Stimulated activated naive CD8-positive, alpha-beta T cell treated with anti-CD3 and anti-CD28 coated beads, Interleukin-15, amount 100 ng/mL, for 72 hours (primary cell): ENCODE measurements around the gene WNK1.
A peak's percentile ranks its signal among the peaks of the same experiment; 100 is the strongest.
"Not testable (repeated sequence)": the region's sequence is repeated elsewhere in the genome, so short reads cannot be mapped to it uniquely, and the experiment has no call there.

Source experiments
- ATAC-seq: fragments of 150-1000 bp; cut with Tn5 transposase; 2 replicates; pipeline ENCODE4 v1.10.0; 2021; ENCODE audit warnings: mild to moderate bottlenecking, moderate library complexity
- DNase-seq, 2 donors: peaks; one replicate each; pipeline ENCODE4 v3.0.0; 2021 to 2022
- H3K27ac Mint-ChIP-seq, 2 donors: one replicate each; pipeline ENCODE4 v1.8.0; 2022; ENCODE audit warnings: mild to moderate bottlenecking in 2 of 2, mixed read lengths in 2 of 2, moderate library complexity in 2 of 2
- H3K27me3 Mint-ChIP-seq: one replicate; pipeline ENCODE4 v1.8.0; 2022; ENCODE audit warnings: mixed read lengths
- H3K4me1 Mint-ChIP-seq: one replicate; pipeline ENCODE4 v1.8.0; 2022; ENCODE audit warnings: mild to moderate bottlenecking, mixed read lengths
- H3K4me3 Mint-ChIP-seq, 2 donors: one replicate each; pipeline ENCODE4 v1.8.0; 2022; ENCODE audit warnings: mild to moderate bottlenecking in 2 of 2, mixed read lengths in 2 of 2, moderate library complexity in 1 of 2
- H3K9me3 Mint-ChIP-seq, 2 donors: one replicate each; pipeline ENCODE4 v1.8.0; 2022; ENCODE audit warnings: mixed read lengths in 2 of 2

The WNK1 gene

DNA sequence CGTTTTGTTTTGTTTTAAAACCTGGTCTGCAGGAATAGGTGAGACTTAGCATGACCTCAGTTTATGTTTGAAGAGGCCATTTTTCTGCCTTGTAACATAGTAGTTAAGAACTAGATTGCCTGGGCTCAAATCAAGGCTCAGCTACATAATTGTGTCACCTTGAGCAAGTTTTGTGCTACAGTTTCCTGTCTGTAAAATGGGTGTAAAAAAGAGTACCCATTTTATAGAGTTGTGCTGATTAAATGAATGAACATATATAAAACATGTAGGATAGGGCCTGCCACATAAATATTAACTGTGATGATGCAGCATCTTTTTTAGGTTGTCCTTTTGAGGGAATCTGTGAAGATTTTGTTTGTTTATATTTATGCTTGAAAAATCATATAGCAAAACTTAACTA is 7.2 kb downstream of the WNK1 start:
- ATAC-seq (no peak), DNase-seq (no peak)
- Mint-ChIP-seq H3K4me3 (no peak overlapping the region), H3K27ac (no peak overlapping the region), H3K4me1 (peaks cover 30% of the 10 kb centered on the region), H3K9me3 (no peaks in the 10 kb centered on the region), H3K27me3 (no peaks in the 10 kb centered on the region)

DNA sequence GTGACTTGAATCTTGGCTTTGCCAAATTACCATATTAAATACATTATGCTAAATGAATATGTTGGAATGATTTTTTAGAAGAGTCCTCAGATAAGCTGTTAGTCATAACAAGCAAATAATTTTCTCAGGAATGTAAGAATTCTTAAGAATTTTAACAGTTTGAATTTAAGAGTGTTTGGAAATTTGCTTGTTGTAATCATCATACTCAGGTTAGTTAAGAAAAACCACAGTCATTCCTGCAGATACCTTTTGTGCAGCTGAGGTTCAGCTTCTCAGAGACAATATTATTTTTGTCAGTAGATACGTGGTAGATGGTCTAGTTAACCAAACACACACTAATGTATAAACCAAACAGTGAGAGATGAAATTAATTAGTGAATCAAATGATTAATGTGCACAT is 8.9 kb downstream of the WNK1 start:
- H3K9me3 Mint-ChIP-seq = no peaks in the 10 kb centered on the region
- peaks cover 28% of the 10 kb centered on the region for H3K4me1 Mint-ChIP-seq
- no peaks in the 10 kb centered on the region for H3K27me3 Mint-ChIP-seq
- H3K27ac Mint-ChIP-seq = no peak overlapping the region
- ATAC-seq = no peak
- H3K4me3 Mint-ChIP-seq = no peak overlapping the region
- DNase-seq = no peak

DNA sequence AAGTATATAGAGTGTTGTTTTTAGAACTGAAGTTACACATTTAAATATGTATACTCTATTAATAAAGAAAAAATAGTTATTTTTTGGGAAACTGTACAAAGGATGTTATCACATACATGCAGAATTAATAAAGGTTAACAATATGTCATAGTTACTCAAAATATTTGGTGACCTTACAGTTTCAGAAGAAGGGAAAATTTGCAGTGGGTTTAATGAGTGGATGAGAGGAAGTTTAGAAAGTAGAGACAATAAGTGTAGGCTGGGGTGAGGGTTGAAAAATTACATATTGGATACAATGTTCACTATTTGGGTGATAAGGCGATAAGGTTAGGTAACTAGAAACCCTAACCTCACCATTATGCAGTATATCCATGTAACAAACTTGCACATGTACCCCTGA is 13.5 kb downstream of the WNK1 start:
- Mint-ChIP-seq H3K27me3 (no peaks in the 10 kb centered on the region), H3K4me1 (peaks cover 56% of the 10 kb centered on the region), H3K4me3 (no peak overlapping the region), H3K27ac (no peak overlapping the region), H3K9me3 (no peaks in the 10 kb centered on the region)
- ATAC-seq (no peak), DNase-seq (no peak)

DNA sequence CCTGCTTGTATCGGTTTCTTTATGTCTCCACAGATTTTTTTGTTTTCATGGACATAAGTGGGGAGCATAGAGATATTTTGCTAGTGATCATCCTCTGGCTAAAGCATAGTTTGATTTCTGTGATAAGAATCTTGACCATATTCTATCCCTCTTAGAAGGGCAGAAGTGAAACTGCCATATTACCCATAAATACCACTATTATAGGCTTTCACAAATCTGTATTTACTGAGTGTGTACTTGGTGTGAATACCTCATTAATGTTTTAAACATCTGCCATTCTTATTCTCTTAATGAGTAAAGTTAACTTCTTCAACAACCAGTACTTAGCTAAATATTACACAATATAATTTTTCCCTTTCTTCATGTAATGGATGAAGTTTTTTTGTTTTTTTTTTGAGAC is 16.1 kb downstream of the WNK1 start:
- Mint-ChIP-seq H3K27me3 (no peaks in the 10 kb centered on the region), H3K9me3 (no peaks in the 10 kb centered on the region), H3K4me3 (no peak overlapping the region), H3K4me1 (peaks cover 75% of the 10 kb centered on the region), H3K27ac (no peak overlapping the region)
- DNase-seq (no peak), ATAC-seq (no peak)

DNA sequence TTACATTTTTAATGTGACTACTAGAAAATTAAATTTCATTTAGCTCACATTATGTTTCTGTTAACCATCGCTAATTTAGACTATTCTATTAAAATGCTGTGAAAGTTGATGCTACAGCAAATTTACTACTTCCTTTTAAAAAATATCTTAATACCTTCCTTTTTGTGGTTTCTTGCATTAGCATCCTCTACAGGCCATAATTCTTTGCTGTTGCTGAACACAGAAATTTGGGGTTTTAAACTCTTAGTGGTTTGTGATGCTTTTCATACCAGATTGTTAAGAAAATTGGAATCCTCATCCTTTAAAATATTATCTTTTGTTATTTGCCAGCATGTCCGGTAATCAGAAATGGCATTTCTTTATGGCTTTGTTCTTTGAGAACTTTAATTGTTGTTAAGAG is 18.1 kb downstream of the WNK1 start:
- no peak for DNase-seq
- peaks cover 87% of the 10 kb centered on the region for H3K4me1 Mint-ChIP-seq
- no peak for ATAC-seq
- H3K9me3 Mint-ChIP-seq = no peaks in the 10 kb centered on the region
- H3K4me3 Mint-ChIP-seq = no peak overlapping the region
- no peak overlapping the region for H3K27ac Mint-ChIP-seq
- H3K27me3 Mint-ChIP-seq = no peaks in the 10 kb centered on the region

DNA sequence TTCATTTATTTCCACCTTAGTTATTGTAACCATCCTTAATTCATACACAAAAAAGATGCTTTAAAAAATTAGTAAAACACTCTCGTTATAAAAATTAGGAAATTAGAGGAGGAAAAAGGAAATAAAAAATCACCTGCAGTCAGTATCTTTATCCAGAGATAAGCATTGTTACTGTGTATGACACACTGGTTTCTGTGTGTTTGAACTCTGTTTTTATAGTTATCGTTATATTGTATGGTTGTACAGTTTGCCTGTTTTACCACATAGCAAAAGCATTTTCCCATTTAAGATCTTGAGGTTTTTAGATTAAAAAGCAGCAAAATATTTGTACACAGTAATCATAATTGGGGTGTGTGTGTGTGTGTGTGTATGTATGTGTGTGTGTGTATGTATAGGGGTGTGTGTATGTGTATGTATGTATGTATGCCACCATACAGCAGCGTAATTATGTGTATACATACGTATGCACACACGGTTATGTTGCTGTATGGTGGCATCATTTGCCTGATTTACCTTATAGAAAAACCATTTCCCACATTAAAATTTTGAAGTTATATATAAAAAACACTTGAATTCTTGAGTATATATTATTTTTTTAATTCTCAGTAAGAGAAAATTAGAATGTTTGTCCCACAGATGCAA is 19.8 kb downstream of the WNK1 start:
- no peaks in the 10 kb centered on the region for H3K9me3 Mint-ChIP-seq
- no peak for DNase-seq
- H3K4me3 Mint-ChIP-seq = no peak overlapping the region
- H3K27me3 Mint-ChIP-seq = no peaks in the 10 kb centered on the region
- H3K4me1 Mint-ChIP-seq = peaks cover 87% of the 10 kb centered on the region
- no peak for ATAC-seq
- peak overlapping the region in 1 of 2 donors; percentile 36 for H3K27ac Mint-ChIP-seq

DNA sequence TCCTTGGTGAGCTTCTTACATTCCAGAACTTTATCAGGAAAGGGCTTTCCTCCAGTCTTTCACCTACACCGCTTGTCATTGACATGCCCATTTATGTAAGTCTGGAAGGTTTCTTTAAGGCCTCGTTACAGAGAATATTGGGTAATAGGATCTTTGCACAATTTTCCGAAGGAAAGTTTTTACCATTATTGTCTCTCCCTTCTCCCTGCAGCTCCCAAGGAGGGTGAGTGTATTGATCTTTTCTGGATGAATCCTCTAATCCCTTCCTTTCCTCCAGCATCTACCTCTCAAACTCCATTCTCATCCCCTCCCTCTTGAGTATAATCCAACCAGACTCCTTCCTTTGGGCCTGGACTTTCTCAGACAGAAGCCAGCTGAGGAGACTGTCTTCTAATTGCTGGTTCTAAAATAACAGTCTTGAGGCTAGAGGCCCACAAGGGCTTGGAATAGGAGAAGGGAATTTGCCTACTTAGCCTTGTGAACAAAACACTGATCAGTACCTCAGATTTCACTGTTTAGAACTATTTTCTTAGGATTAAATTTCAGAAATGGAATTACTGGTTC is 21.8 kb downstream of the WNK1 start:
- Mint-ChIP-seq H3K27me3 (no peaks in the 10 kb centered on the region), H3K9me3 (no peaks in the 10 kb centered on the region), H3K27ac (peak overlapping the region in 1 of 2 donors; percentile 6), H3K4me1 (peaks cover 87% of the 10 kb centered on the region), H3K4me3 (no peak overlapping the region)
- ATAC-seq = no peak
- no peak for DNase-seq

DNA sequence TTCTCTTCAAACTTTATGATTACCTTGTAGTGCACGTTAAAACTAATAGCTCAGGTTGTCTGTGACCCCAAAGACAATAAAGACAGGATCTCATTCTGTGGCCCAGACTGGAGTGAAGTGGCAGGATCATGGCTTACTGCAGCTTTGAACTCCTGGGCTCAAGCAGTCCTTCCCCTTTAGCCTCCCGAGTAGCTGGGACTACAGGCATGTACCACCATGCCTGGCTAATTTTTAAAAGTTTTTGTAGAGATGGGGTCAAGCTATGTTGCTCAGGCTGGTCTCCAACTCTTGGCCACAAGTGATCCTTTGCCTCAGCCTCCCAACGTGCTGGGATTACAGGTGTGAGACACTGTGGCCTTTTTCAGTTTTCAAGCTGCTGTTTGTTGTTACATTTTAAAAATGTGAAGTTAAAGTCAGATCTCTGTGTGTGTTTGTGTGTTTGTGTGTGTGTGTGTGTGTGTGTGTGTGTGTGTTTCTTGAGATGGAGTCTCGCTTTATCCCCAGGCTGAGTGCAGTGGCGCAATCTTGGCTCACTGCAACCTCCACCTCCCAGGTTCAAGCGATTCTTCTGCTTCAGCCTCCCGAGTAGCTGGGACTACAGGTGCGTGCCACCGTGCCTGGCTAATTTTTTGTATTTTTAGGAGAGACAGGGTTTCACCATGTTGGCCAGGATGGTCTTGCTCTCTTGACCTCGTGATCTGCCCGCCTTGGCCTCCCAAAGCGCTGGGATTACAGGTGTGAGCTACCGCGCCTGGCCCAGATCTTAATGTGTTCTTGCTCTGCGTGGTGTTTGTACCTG is 23.8 kb downstream of the WNK1 start:
- not testable (repeated sequence) for ATAC-seq, H3K9me3 Mint-ChIP-seq, H3K27me3 Mint-ChIP-seq, H3K4me3 Mint-ChIP-seq, DNase-seq, H3K27ac Mint-ChIP-seq
- H3K4me1 Mint-ChIP-seq = peaks cover 91% of the 10 kb centered on the region

DNA sequence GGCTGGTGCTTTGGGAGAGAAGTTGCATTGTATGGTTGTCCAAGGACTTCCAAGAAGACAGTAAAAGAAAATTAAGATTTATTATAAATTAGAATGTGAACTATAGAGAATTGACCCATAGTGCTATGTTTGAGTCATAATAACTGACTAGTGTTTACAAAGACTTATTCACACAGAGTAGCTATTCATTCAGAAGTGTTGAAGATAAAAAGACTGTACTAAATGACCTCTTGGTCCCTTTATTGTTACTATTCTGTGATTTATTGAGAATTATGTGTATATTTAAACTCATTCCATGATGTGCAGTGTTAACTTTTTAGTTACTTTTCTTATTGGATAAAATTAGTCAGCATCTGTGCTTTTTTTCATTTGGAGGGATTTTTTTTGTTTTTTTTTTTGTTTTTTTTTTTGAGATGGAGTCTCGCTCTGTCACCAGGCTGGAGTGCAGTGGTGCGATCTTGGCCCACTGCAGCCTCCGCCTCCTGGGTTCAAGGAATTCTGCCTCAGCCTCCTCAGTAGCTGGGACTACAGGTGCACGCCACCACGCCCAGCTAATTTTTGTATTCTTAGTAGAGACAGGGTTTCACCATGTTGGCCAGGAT is 24.5 kb downstream of the WNK1 start:
- not testable (repeated sequence) for H3K4me3 Mint-ChIP-seq, DNase-seq, H3K27ac Mint-ChIP-seq, ATAC-seq, H3K9me3 Mint-ChIP-seq, H3K27me3 Mint-ChIP-seq
- H3K4me1 Mint-ChIP-seq = peaks cover 91% of the 10 kb centered on the region

DNA sequence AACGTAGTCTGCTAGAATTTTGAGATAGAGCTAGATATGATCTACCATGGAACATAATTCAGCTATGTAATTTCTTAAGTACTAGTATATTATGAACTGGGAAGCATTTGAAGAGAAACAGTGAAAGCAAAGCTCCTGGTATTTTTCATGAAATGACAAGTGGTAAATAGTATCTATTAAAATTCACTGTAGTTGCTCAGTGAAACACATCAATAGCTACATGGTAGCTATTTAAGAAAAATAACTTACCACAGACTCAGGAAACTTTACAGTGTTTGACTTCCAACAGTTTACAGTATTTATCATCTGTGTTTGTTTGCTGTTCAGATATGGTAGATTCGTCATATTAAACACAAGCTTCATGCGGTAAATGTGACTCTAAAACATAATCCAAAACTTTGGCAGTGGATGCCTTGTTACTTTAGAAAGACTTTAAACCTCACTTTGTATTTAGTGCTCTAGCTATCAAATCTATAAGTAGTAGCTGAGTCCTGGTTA is 25.2 kb downstream of the WNK1 start:
- DNase-seq (no peak), ATAC-seq (no peak)
- Mint-ChIP-seq H3K27me3 (no peaks in the 10 kb centered on the region), H3K27ac (no peak overlapping the region), H3K4me1 (peaks cover 84% of the 10 kb centered on the region), H3K9me3 (no peaks in the 10 kb centered on the region), H3K4me3 (no peak overlapping the region)

DNA sequence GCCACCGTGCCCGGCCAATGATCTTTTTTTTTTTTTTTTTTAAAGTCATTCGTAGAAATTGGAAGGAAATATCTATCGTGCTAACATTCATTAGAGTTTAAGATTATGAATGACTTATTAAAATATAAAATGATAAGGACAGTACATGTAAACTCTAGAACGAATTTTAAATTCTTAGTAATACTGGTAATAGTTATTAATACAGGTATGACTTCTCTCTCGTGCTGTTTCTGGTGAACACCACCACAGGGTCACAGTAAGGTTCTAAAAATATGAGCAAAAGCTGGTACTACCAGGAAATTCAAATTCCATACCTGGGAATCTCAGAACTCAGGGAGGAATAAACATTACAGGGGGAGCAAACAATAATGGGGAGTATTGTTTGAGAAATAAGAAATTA is 26.2 kb downstream of the WNK1 start:
- Mint-ChIP-seq H3K27ac (peak overlapping the region; percentile 54), H3K27me3 (no peaks in the 10 kb centered on the region), H3K9me3 (no peaks in the 10 kb centered on the region), H3K4me3 (peak overlapping the region; percentile 80 to 82), H3K4me1 (peaks cover 74% of the 10 kb centered on the region)
- no peak for ATAC-seq
- DNase-seq = no peak

DNA sequence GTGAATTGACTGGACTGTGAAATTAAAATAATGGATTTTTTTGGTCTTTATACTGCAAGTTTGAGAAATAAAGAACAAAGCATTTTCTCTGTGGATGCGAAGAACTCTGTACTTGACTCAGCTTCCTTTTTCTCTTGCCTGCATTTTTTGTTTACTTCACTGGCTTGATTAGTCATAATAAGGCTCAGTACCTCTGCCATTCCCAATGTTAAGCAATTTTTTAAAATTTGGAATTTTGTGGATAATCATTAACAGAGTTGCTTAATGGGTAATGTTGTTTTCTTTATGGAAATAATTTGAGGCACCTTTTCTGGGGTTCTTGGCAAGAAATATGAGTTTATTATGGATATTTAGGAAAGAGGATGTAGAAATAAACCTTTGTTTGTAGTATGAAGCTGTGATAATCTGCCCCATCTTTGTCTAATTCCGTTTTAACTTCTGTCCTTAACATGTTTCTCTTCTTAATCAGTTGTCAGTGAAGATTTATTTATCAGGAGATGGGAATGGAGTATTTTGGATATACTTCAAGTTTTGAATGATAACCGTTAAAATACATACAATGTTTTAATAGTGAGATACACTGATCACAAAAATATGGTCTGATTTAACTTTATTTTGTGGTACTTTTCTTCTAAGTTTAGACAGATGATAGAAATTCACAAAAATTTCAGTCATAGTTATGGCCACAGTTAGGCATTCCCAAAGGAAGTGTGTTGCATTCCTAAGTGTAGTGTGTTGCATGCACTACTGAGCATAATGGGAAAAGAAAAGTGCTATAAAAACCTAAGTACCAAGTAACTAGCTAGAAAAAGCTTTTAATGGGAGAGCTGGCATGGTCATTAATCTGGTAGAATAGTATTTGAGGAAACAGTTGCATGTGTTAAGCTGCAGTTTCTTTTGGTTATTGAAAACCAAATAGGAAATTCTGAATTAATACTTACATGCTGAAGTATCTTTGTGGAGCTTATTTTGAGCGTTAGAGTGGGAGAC is 27.7 kb downstream of the WNK1 start:
- ATAC-seq (no peak), DNase-seq (no peak)
- Mint-ChIP-seq H3K9me3 (no peaks in the 10 kb centered on the region), H3K27me3 (no peaks in the 10 kb centered on the region), H3K4me3 (peak overlapping the region; percentile 76 to 82), H3K27ac (peak overlapping the region; percentile 74 to 86), H3K4me1 (peaks cover 68% of the 10 kb centered on the region)

DNA sequence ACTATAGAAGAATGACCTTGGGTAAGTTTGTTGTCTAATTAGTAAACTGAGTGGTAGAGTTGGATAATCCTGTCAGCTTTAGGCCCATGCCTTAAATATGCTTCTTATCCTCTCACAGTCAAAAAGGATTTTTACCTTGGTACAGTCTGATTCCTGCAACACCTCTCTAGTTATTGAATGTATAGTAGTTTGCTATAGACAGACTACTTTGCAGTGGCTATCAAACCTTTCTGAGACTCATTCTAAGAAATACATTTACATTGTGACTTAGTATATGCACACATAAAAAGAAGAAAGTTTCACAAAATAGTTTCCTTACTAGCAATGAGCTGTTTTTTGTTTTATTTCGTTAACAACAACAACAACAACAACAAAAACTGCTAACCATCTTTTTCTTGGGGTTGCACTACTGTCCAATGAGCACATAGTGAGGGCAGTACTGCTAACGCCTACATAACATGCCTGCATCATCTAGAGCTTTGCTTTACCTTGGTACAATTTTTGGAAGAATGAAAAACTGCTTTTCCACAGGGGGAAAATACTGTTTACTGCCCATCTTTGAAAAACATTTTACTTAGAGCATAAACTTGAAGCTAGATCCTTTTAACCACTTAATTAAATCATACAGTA is 28.5 kb downstream of the WNK1 start:
- ATAC-seq = no peak
- no peak for DNase-seq
- Mint-ChIP-seq H3K9me3 (no peaks in the 10 kb centered on the region), H3K4me3 (no peak overlapping the region), H3K27me3 (no peaks in the 10 kb centered on the region), H3K27ac (no peak overlapping the region), H3K4me1 (peaks cover 70% of the 10 kb centered on the region)

DNA sequence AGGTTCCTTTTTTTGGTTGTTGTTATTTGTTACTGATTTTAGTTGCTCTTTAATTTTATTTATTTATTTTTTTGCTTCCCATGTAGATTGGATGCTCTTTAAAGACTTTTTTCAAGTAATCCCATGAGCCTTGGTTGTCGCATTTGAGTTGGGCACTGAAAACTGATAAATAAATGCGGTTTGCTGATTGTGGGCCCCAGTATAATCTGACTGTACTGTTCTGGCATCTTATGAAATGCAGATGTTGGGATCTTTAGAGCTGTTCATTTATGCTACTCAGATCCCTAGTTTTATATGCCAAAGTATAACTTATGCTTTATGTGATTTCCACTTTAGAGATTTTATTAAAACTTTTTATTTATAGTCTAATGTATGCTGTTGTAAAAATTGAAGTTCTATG is 33.3 kb downstream of the WNK1 start:
- Mint-ChIP-seq H3K9me3 (no peaks in the 10 kb centered on the region), H3K27me3 (no peaks in the 10 kb centered on the region), H3K4me3 (no peak overlapping the region), H3K4me1 (peaks cover 64% of the 10 kb centered on the region), H3K27ac (no peak overlapping the region)
- DNase-seq = no peak
- ATAC-seq = no peak

DNA sequence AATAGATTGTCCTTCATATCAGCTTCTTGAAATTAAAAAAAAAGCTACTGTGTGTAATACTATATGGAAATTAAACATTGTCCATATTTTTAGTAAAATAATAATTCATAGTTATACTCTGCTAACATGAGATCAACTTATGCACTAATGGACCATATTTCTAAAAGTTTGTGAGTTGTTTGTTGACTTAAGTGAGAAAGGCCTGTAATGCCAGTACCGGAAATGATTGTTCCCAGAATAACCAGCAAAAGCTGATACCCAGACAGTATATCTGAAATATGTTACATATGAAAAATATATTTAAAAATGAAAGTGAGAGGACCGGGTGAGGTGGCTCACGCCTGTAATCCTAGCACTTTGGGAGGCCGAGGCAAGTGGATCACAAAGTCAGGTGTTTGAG is 35.9 kb downstream of the WNK1 start:
- Mint-ChIP-seq H3K9me3 (no peaks in the 10 kb centered on the region), H3K4me1 (peaks cover 79% of the 10 kb centered on the region), H3K4me3 (no peak overlapping the region), H3K27ac (no peak overlapping the region), H3K27me3 (no peaks in the 10 kb centered on the region)
- no peak for DNase-seq
- no peak for ATAC-seq
